ENCODE data around the gene ZNF628.

The ZNF628 gene

GRCh38 chr19:55447421-55448174, 28.8 kb upstream of the ZNF628 start (continued):
- no peak for TF ChIP-seq ZNF214 (tag by site-specific recombination; IDR thresholded peaks at IDR 0.05; ENCODE audit: borderline replicate concordance)
- no peak for TF ChIP-seq TCF7L2 (IDR thresholded peaks at IDR 0.05; ENCODE audit: borderline replicate concordance, low read depth, low read length)
- TF ChIP-seq, protein P1, sequence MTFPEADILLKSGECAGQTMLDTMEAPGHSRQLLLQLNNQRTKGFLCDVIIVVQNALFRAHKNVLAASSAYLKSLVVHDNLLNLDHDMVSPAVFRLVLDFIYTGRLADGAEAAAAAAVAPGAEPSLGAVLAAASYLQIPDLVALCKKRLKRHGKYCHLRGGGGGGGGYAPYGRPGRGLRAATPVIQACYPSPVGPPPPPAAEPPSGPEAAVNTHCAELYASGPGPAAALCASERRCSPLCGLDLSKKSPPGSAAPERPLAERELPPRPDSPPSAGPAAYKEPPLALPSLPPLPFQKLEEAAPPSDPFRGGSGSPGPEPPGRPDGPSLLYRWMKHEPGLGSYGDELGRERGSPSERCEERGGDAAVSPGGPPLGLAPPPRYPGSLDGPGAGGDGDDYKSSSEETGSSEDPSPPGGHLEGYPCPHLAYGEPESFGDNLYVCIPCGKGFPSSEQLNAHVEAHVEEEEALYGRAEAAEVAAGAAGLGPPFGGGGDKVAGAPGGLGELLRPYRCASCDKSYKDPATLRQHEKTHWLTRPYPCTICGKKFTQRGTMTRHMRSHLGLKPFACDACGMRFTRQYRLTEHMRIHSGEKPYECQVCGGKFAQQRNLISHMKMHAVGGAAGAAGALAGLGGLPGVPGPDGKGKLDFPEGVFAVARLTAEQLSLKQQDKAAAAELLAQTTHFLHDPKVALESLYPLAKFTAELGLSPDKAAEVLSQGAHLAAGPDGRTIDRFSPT (tag by site-specific recombination; IDR thresholded peaks at IDR 0.05) = peak; percentile 73; the same call in 1 of the 2 replicates
- no peak for TF ChIP-seq ZNF112 (tag by site-specific recombination; IDR thresholded peaks at IDR 0.05)
- TF ChIP-seq PBX3 (CRISPR knock-in tag; IDR thresholded peaks at IDR 0.05) = no peak
- TF ChIP-seq KLF9 (tag by site-specific recombination; IDR thresholded peaks at IDR 0.05; ENCODE audit: low read depth) = no peak
- TF ChIP-seq, protein P2, sequence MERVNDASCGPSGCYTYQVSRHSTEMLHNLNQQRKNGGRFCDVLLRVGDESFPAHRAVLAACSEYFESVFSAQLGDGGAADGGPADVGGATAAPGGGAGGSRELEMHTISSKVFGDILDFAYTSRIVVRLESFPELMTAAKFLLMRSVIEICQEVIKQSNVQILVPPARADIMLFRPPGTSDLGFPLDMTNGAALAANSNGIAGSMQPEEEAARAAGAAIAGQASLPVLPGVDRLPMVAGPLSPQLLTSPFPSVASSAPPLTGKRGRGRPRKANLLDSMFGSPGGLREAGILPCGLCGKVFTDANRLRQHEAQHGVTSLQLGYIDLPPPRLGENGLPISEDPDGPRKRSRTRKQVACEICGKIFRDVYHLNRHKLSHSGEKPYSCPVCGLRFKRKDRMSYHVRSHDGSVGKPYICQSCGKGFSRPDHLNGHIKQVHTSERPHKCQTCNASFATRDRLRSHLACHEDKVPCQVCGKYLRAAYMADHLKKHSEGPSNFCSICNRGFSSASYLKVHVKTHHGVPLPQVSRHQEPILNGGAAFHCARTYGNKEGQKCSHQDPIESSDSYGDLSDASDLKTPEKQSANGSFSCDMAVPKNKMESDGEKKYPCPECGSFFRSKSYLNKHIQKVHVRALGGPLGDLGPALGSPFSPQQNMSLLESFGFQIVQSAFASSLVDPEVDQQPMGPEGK (tag by site-specific recombination; IDR thresholded peaks at IDR 0.05) = peak; percentile 75
- TF ChIP-seq RBAK (tag by site-specific recombination; IDR thresholded peaks at IDR 0.05) = no peak
- TF ChIP-seq MZF1 (tag by site-specific recombination; IDR thresholded peaks at IDR 0.05; ENCODE audit: borderline replicate concordance) = no peak
- TF ChIP-seq ZNF140 (tag by site-specific recombination; IDR thresholded peaks at IDR 0.05) = peak; percentile 94
- TF ChIP-seq ZNF48 (tag by site-specific recombination; IDR thresholded peaks at IDR 0.05) = no peak
- 0 out of 2 replicates have a peak, but pooled peaks have one; percentile 18 for TF ChIP-seq ZNF239 (tag by site-specific recombination; IDR thresholded peaks at IDR 0.05)
- 0 out of 2 replicates have a peak, but pooled peaks have one; percentile 32 for TF ChIP-seq SP7 (tag by site-specific recombination; IDR thresholded peaks at IDR 0.05)
- TF ChIP-seq ZNF19 (tag by site-specific recombination; IDR thresholded peaks at IDR 0.05; ENCODE audit: low read depth) = no peak
- no peak for TF ChIP-seq ZNF37A (tag by site-specific recombination; IDR thresholded peaks at IDR 0.05)
- TF ChIP-seq ZNF529 (tag by site-specific recombination; IDR thresholded peaks at IDR 0.05; ENCODE audit: insufficient replicate concordance) = no peak
- no peak for TF ChIP-seq ZNF473 (tag by site-specific recombination; IDR thresholded peaks at IDR 0.05)
- TF ChIP-seq, protein P3, sequence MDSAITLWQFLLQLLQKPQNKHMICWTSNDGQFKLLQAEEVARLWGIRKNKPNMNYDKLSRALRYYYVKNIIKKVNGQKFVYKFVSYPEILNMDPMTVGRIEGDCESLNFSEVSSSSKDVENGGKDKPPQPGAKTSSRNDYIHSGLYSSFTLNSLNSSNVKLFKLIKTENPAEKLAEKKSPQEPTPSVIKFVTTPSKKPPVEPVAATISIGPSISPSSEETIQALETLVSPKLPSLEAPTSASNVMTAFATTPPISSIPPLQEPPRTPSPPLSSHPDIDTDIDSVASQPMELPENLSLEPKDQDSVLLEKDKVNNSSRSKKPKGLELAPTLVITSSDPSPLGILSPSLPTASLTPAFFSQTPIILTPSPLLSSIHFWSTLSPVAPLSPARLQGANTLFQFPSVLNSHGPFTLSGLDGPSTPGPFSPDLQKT (IDR thresholded peaks at IDR 0.05; ENCODE audit: borderline replicate concordance, low read depth, low read length) = no peak
- no peak for TF ChIP-seq ZNF10 (tag by site-specific recombination; IDR thresholded peaks at IDR 0.05)
- TF ChIP-seq YY2 (tag by site-specific recombination; IDR thresholded peaks at IDR 0.05) = no peak
- no peak for TF ChIP-seq ZNF521 (tag by site-specific recombination; IDR thresholded peaks at IDR 0.05)
- no peak for TF ChIP-seq ZNF548 (tag by site-specific recombination; IDR thresholded peaks at IDR 0.05)
- no peak for TF ChIP-seq ZNF302 (tag by site-specific recombination; IDR thresholded peaks at IDR 0.05; ENCODE audit: low read depth)
- TF ChIP-seq ZNF416 (tag by site-specific recombination; IDR thresholded peaks at IDR 0.05) = no peak
- TF ChIP-seq, protein P4, sequence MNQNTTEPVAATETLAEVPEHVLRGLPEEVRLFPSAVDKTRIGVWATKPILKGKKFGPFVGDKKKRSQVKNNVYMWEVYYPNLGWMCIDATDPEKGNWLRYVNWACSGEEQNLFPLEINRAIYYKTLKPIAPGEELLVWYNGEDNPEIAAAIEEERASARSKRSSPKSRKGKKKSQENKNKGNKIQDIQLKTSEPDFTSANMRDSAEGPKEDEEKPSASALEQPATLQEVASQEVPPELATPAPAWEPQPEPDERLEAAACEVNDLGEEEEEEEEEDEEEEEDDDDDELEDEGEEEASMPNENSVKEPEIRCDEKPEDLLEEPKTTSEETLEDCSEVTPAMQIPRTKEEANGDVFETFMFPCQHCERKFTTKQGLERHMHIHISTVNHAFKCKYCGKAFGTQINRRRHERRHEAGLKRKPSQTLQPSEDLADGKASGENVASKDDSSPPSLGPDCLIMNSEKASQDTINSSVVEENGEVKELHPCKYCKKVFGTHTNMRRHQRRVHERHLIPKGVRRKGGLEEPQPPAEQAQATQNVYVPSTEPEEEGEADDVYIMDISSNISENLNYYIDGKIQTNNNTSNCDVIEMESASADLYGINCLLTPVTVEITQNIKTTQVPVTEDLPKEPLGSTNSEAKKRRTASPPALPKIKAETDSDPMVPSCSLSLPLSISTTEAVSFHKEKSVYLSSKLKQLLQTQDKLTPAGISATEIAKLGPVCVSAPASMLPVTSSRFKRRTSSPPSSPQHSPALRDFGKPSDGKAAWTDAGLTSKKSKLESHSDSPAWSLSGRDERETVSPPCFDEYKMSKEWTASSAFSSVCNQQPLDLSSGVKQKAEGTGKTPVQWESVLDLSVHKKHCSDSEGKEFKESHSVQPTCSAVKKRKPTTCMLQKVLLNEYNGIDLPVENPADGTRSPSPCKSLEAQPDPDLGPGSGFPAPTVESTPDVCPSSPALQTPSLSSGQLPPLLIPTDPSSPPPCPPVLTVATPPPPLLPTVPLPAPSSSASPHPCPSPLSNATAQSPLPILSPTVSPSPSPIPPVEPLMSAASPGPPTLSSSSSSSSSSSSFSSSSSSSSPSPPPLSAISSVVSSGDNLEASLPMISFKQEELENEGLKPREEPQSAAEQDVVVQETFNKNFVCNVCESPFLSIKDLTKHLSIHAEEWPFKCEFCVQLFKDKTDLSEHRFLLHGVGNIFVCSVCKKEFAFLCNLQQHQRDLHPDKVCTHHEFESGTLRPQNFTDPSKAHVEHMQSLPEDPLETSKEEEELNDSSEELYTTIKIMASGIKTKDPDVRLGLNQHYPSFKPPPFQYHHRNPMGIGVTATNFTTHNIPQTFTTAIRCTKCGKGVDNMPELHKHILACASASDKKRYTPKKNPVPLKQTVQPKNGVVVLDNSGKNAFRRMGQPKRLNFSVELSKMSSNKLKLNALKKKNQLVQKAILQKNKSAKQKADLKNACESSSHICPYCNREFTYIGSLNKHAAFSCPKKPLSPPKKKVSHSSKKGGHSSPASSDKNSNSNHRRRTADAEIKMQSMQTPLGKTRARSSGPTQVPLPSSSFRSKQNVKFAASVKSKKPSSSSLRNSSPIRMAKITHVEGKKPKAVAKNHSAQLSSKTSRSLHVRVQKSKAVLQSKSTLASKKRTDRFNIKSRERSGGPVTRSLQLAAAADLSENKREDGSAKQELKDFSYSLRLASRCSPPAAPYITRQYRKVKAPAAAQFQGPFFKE (tag by site-specific recombination; IDR thresholded peaks at IDR 0.05; ENCODE audit: borderline replicate concordance) = no peak
- no peak for TF ChIP-seq ZNF776 (tag by site-specific recombination; IDR thresholded peaks at IDR 0.05; ENCODE audit: borderline replicate concordance)
- TF ChIP-seq ZNF747 (tag by site-specific recombination; IDR thresholded peaks at IDR 0.05) = no peak

All from HEK293 (cell line).